ENCODE results near the gene SPRR1B. TPM values are rescaled to one million over a fixed set of nuclear protein-coding genes. Genes with fewer than 3 reads are reported as not detected.
"Not testable (repeated sequence)": the region's sequence is repeated elsewhere in the genome, so short reads cannot be mapped to it uniquely, and the experiment has no call there.

The SPRR1B gene
- total RNA-seq, 1 experiment from 2014 or later: not detected

DNA sequence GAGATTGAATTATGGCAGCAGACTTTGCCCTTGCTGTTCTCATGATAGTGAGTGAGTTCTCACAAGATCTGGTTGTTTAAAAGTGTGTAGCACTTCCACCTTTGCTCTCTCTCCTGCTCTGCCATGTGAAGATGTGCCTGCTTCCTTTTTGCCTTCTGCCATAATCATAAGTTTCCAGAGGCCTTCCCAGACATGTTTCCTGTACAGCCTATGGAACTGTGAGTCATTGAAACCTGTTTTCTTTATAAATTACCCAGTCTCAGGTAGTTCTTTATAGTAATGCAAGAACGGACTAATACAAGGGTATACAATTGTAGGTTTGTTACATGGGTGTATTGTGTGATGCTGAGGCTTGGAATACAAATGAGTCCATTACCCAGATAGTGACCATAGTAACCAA lies 4.2 kb downstream of the SPRR1B start:
- ChIA-PET CTCF (no interaction called here), POLR2A (ENCODE audit: unreplicated experiment) (no interaction called here)
- H3K79me2 ChIP-seq (ENCODE audit: low read length): no peaks in the 10 kb centered on the region
- H3K4me3 ChIP-seq (ENCODE audit: low read length): no peak overlapping the region
- ATAC-seq (no peak), DNase-seq (no peak)
- no peak overlapping the region for H3K9ac ChIP-seq (ENCODE audit: low read length)
- no peaks in the 10 kb centered on the region for H3K9me3 ChIP-seq (ENCODE audit: low read length)
- TF ChIP-seq, protein P1, sequence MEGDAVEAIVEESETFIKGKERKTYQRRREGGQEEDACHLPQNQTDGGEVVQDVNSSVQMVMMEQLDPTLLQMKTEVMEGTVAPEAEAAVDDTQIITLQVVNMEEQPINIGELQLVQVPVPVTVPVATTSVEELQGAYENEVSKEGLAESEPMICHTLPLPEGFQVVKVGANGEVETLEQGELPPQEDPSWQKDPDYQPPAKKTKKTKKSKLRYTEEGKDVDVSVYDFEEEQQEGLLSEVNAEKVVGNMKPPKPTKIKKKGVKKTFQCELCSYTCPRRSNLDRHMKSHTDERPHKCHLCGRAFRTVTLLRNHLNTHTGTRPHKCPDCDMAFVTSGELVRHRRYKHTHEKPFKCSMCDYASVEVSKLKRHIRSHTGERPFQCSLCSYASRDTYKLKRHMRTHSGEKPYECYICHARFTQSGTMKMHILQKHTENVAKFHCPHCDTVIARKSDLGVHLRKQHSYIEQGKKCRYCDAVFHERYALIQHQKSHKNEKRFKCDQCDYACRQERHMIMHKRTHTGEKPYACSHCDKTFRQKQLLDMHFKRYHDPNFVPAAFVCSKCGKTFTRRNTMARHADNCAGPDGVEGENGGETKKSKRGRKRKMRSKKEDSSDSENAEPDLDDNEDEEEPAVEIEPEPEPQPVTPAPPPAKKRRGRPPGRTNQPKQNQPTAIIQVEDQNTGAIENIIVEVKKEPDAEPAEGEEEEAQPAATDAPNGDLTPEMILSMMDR (conservative IDR thresholded peaks at IDR 0.05; ENCODE audit: low read depth, low read length): no peak
- TF ChIP-seq EZH2phosphoT487 (IDR thresholded peaks at IDR 0.05; ENCODE audit: borderline replicate concordance, low read length): no peak
- TF ChIP-seq EZH2 (IDR thresholded peaks at IDR 0.05; ENCODE audit: low read length, unreplicated experiment): no peak
- BruUV-seq (replicated peaks): no TSS peak
- no peaks in the 10 kb centered on the region for H4K20me1 ChIP-seq (ENCODE audit: low read length)
- H3F3A ChIP-seq (ENCODE audit: low read length, unreplicated experiment): no peaks in the 10 kb centered on the region
- H3K27ac ChIP-seq (ENCODE audit: low read length): no peak overlapping the region
- no peaks in the 10 kb centered on the region for H3K36me3 ChIP-seq (ENCODE audit: low read depth, low read length)
- H3K4me2 ChIP-seq (ENCODE audit: low read length): no peak overlapping the region
- peaks cover 5% of the 10 kb centered on the region for H3K4me1 ChIP-seq (ENCODE audit: insufficient read depth, low read length)
- intact Hi-C loops (cut with micrococcal nuclease): no loop called here
- no peaks in the 10 kb centered on the region for H3K9me2 ChIP-seq (replicated peaks; ENCODE audit: low read length)
- peaks cover 19% of the 10 kb centered on the region; the same call in 1 of the 2 replicates for H3K27me3 ChIP-seq (ENCODE audit: low read length)
- no peak overlapping the region for H2AFZ ChIP-seq (ENCODE audit: low read length)

GRCh38 chr1:153040950-153041631 lies 10.1 kb downstream of the SPRR1B start, which contains the start of gene SPRR2D:
TSS of gene SPRR2D (minus strand) at chr1:153041120. CDS start at chr1:153040346, 774 bp downstream.
- Histone ChIP-seq H3K9me3 (ENCODE audit: low read length) (no peaks in the 10 kb centered on the region), H3K27me3 (ENCODE audit: low read length) (peaks cover 58% of the 10 kb centered on the region), H3F3A (ENCODE audit: low read length, unreplicated experiment) (no peaks in the 10 kb centered on the region), H3K36me3 (ENCODE audit: low read depth, low read length) (no peaks in the 10 kb centered on the region), H2AFZ (ENCODE audit: low read length) (no peak within 1 kb of the TSS), H3K27ac (ENCODE audit: low read length) (no peak within 1 kb of the TSS), H3K9ac (ENCODE audit: low read length) (no peak within 1 kb of the TSS), H3K4me1 (ENCODE audit: insufficient read depth, low read length) (no peaks in the 10 kb centered on the region), H4K20me1 (ENCODE audit: low read length) (no peaks in the 10 kb centered on the region), H3K4me3 (ENCODE audit: low read length) (no peak within 1 kb of the TSS), H3K79me2 (ENCODE audit: low read length) (no peaks in the 10 kb centered on the region), H3K9me2 (replicated peaks; ENCODE audit: low read length) (no peaks in the 10 kb centered on the region), H3K4me2 (ENCODE audit: low read length) (no peak within 1 kb of the TSS)
- intact Hi-C loops (cut with micrococcal nuclease): no loop called here
- ChIA-PET CTCF (no interaction called here), POLR2A (ENCODE audit: unreplicated experiment) (no interaction called here)
- no TSS peak for BruUV-seq (replicated peaks)
- DNase-seq (peak; percentile 6), ATAC-seq (no peak)
- TF ChIP-seq, protein P1 (conservative IDR thresholded peaks at IDR 0.05; ENCODE audit: low read depth, low read length): no peak
- no peak for TF ChIP-seq EZH2 (IDR thresholded peaks at IDR 0.05; ENCODE audit: low read length, unreplicated experiment)
- no peak for TF ChIP-seq EZH2phosphoT487 (IDR thresholded peaks at IDR 0.05; ENCODE audit: borderline replicate concordance, low read length)

- no peak for DNase-seq
- H3K4me2 ChIP-seq (ENCODE audit: low read length): no peak overlapping the region
- H3K4me1 ChIP-seq (ENCODE audit: insufficient read depth, low read length): no peaks in the 10 kb centered on the region
- no peaks in the 10 kb centered on the region for H3K36me3 ChIP-seq (ENCODE audit: low read depth, low read length)
- peaks cover 62% of the 10 kb centered on the region for H3K27me3 ChIP-seq (ENCODE audit: low read length)
- H3K27ac ChIP-seq (ENCODE audit: low read length): no peak overlapping the region
- no peak for ATAC-seq
- no peaks in the 10 kb centered on the region for H3K9me3 ChIP-seq (ENCODE audit: low read length)
- no peak overlapping the region for H3K4me3 ChIP-seq (ENCODE audit: low read length)
- no peaks in the 10 kb centered on the region for H3K9me2 ChIP-seq (replicated peaks; ENCODE audit: low read length)
- intact Hi-C loops (cut with micrococcal nuclease): no loop called here
- H2AFZ ChIP-seq (ENCODE audit: low read length): no peak overlapping the region
- no peaks in the 10 kb centered on the region for H3K79me2 ChIP-seq (ENCODE audit: low read length)
- TF ChIP-seq EZH2 (IDR thresholded peaks at IDR 0.05; ENCODE audit: low read length, unreplicated experiment) (no peak), EZH2phosphoT487 (IDR thresholded peaks at IDR 0.05; ENCODE audit: borderline replicate concordance, low read length) (no peak)
- TF ChIP-seq, protein P1 (conservative IDR thresholded peaks at IDR 0.05; ENCODE audit: low read depth, low read length): no peak
- H3F3A ChIP-seq (ENCODE audit: low read length, unreplicated experiment): no peaks in the 10 kb centered on the region
- ChIA-PET POLR2A (ENCODE audit: unreplicated experiment) (no interaction called here), CTCF (no interaction called here)
- no peak overlapping the region for H3K9ac ChIP-seq (ENCODE audit: low read length)
- BruUV-seq (replicated peaks): no TSS peak
- H4K20me1 ChIP-seq (ENCODE audit: low read length): no peaks in the 10 kb centered on the region
Observed at GRCh38 chr1:153049211-153049610, 18.2 kb downstream of the SPRR1B start.

DNA sequence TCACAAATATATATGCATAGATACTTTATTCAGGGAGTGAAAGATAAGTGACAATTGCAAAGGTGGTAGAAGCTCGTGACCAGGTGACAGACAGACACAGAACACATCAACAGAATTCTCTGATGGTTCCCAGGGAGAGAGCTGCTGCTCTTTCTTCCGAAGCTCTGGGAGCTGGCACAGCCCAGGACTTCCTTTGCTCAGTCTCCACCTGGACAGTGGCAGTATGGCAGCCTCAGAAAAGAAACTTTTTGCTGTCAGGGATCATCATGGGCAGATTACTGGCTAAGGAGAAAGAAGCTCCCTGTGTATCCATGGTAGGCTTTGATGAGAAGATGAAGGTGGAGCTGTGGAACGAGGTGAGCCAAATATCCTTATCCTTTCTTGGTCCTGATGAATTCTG lies 25.1 kb downstream of the SPRR1B start:
- CTCF ChIA-PET; H3K79me2 ChIP-seq (ENCODE audit: low read length); POLR2A ChIA-PET (ENCODE audit: unreplicated experiment); H3K36me3 ChIP-seq (ENCODE audit: low read depth, low read length); BruUV-seq (replicated peaks); H3K9me2 ChIP-seq (replicated peaks; ENCODE audit: low read length); H3K27ac ChIP-seq (ENCODE audit: low read length); H3K9me3 ChIP-seq (ENCODE audit: low read length); H4K20me1 ChIP-seq (ENCODE audit: low read length); H3F3A ChIP-seq (ENCODE audit: low read length, unreplicated experiment); DNase-seq; ATAC-seq; H3K4me3 ChIP-seq (ENCODE audit: low read length); intact Hi-C loops (cut with micrococcal nuclease); H3K4me1 ChIP-seq (ENCODE audit: insufficient read depth, low read length); H3K9ac ChIP-seq (ENCODE audit: low read length); H3K4me2 ChIP-seq (ENCODE audit: low read length); H2AFZ ChIP-seq (ENCODE audit: low read length): not testable (repeated sequence)
- H3K27me3 ChIP-seq (ENCODE audit: low read length): peaks cover 63% of the 10 kb centered on the region

Measured in PC-3 (cell line).